ENCODE data around the gene TTC17.

- no peak for TF ChIP-seq GATA2 (IDR thresholded peaks at IDR 0.05; ENCODE audit: low read depth, low read length)
- no peak for TF ChIP-seq GATA3 (IDR thresholded peaks at IDR 0.05; ENCODE audit: low read depth, low read length)
Measured at GRCh38 chr11:43356336-43356735, 2.4 kb upstream of the TTC17 start.

All from SH-SY5Y (cell line).